IMR-90 (cell line): ENCODE results near the gene GRID1. TPM values are rescaled to one million over a fixed set of nuclear protein-coding genes. Genes with fewer than 3 reads are reported as not detected.

Source experiments
- ATAC-seq: fragments of 200-7000 bp; cut with Tn5 transposase; 2 replicates; pipeline ENCODE4 v1.9.1; 2020; ENCODE audit warnings: low read depth, mild to moderate bottlenecking, moderate library complexity
- BruUV-seq: library from RNA; stranded (reverse); fragments of 400-500 nt; replicated peaks from 2 replicates; lab custom pipeline; 2021; lab: Mats Ljungman, UMichigan
- CTCF ChIA-PET: fragments of 300-600 bp; formaldehyde crosslinking; extraction: SDS; loops from one replicate; lab custom pipeline; 2021; ENCODE audit warnings: antibody characterized with exemption; lab: Yijun Ruan, JAX
- POLR2A ChIA-PET: fragments of 300-600 bp; sonication (Branson Sonifier 250); formaldehyde crosslinking; loops from one replicate; lab custom pipeline; 2022; ENCODE audit warnings: antibody characterized with exemption; ENCODE audit not compliant: unreplicated experiment; lab: Charles Lee
- DNase-seq: peaks from one replicate; pipeline ENCODE4 v3.0.0; 2013
- H2AFZ ChIP-seq: replicated peaks from 2 replicates; pipeline ENCODE3; 2013; ENCODE audit warnings: low read length, mild to moderate bottlenecking; ENCODE audit not compliant: poor library complexity
- H2AK5ac ChIP-seq: 2 replicates; pipeline ENCODE4 v1.6.1; 2013; ENCODE audit warnings: low read depth, low read length, inconsistent platforms
- H2AK9ac ChIP-seq: replicated peaks from 2 replicates; pipeline ENCODE3; 2013; ENCODE audit warnings: mild to moderate bottlenecking, low read depth, low read length, moderate library complexity; ENCODE audit not compliant: poor library complexity
- H2BK120ac ChIP-seq: 2 replicates; pipeline ENCODE4 v1.6.1; 2013; ENCODE audit warnings: low read depth, low read length, inconsistent platforms
- H2BK15ac ChIP-seq: 3 replicates; pipeline ENCODE4 v1.6.1; 2013; ENCODE audit warnings: low read depth, low read length, inconsistent platforms
- H2BK20ac ChIP-seq: 2 replicates; pipeline ENCODE4 v1.6.1; 2013; ENCODE audit warnings: low read depth, mild to moderate bottlenecking, inconsistent platforms, low read length, moderate library complexity
- H2BK5ac ChIP-seq: 2 replicates; pipeline ENCODE4 v1.6.1; 2013; ENCODE audit warnings: mild to moderate bottlenecking, low read depth, low read length, inconsistent platforms; ENCODE audit not compliant: poor library complexity, severe bottlenecking
- H3K14ac ChIP-seq: replicated peaks from 2 replicates; pipeline ENCODE4 v1.6.1; 2013; ENCODE audit warnings: low read depth, low read length, inconsistent platforms
- H3K18ac ChIP-seq: 2 replicates; pipeline ENCODE4 v1.6.1; 2013; ENCODE audit warnings: low read depth, low read length, control low read depth
- H3K23ac ChIP-seq: 2 replicates; pipeline ENCODE4 v1.6.1; 2013; ENCODE audit warnings: low read depth, low read length, inconsistent platforms
- H3K27ac ChIP-seq: 2 replicates; pipeline ENCODE4 v1.5.1; 2013; ENCODE audit warnings: mild to moderate bottlenecking, control low read depth, low read length; ENCODE audit not compliant: insufficient read depth
- H3K27me3 ChIP-seq: 2 replicates; pipeline ENCODE4 v1.6.1; 2013; ENCODE audit warnings: low read length; ENCODE audit not compliant: control insufficient read depth, insufficient read depth
- H3K36me3 ChIP-seq: 2 replicates; pipeline ENCODE4 v1.6.1; 2013; ENCODE audit warnings: low read length, mixed read lengths; ENCODE audit not compliant: control insufficient read depth, insufficient read depth
- H3K4ac ChIP-seq: 2 replicates; pipeline ENCODE4 v1.6.1; 2013; ENCODE audit warnings: low read depth, low read length, inconsistent platforms
- H3K4me1 ChIP-seq: 2 replicates; pipeline ENCODE4 v1.6.1; 2013; ENCODE audit warnings: low read length, mixed read lengths; ENCODE audit not compliant: control insufficient read depth, insufficient read depth
- H3K4me2 ChIP-seq: 2 replicates; pipeline ENCODE4 v1.6.1; 2013; ENCODE audit warnings: low read depth, mild to moderate bottlenecking, control low read depth, low read length, moderate library complexity
- H3K4me3 ChIP-seq: 2 replicates; pipeline ENCODE4 v1.5.1; 2013; ENCODE audit warnings: low read depth, mild to moderate bottlenecking, control low read depth, low read length, moderate library complexity; ENCODE audit not compliant: insufficient read depth
- H3K56ac ChIP-seq: 2 replicates; pipeline ENCODE4 v1.6.1; 2013; ENCODE audit warnings: low read length, inconsistent platforms; ENCODE audit not compliant: insufficient read depth; ENCODE audit errors: extremely low read depth
- H3K79me1 ChIP-seq, 2 experiments: 2 replicates each; pipeline ENCODE4 v1.6.1; 2013; ENCODE audit warnings: low read length in 2 of 2, inconsistent platforms in 1 of 2, low read depth in 1 of 2
- H3K9ac ChIP-seq: 2 replicates; pipeline ENCODE4 v1.6.1; 2013; ENCODE audit warnings: low read depth, low read length, control low read depth
- H3K9me1 ChIP-seq: 2 replicates; pipeline ENCODE4 v1.6.1; 2013; ENCODE audit warnings: low read length, inconsistent platforms; ENCODE audit not compliant: insufficient read depth
- H3K9me3 ChIP-seq: 2 replicates; pipeline ENCODE4 v1.6.1; 2013; ENCODE audit warnings: low read length; ENCODE audit not compliant: control insufficient read depth, insufficient read depth
- H4K20me1 ChIP-seq: 2 replicates; pipeline ENCODE4 v1.6.1; 2013; ENCODE audit warnings: low read length, inconsistent platforms; ENCODE audit not compliant: insufficient read depth
- H4K5ac ChIP-seq: 2 replicates; pipeline ENCODE4 v1.6.1; 2013; ENCODE audit warnings: mild to moderate bottlenecking, low read depth, low read length, control low read depth
- H4K8ac ChIP-seq, 2 experiments: 2 replicates each; pipeline ENCODE4 v1.6.1; 2013; ENCODE audit warnings: low read depth in 2 of 2, low read length in 2 of 2, control low read depth in 1 of 2, inconsistent platforms in 1 of 2
- H4K91ac ChIP-seq: 2 replicates; pipeline ENCODE4 v1.6.1; 2013; ENCODE audit warnings: low read depth, low read length, inconsistent platforms; ENCODE audit not compliant: insufficient read depth
- MAFK ChIP-seq: IDR thresholded peaks from 2 replicates; pipeline ENCODE4 v1.6.1; 2012; ENCODE audit warnings: low read depth, low read length, improper control_type of control experiment
- MAZ ChIP-seq: IDR thresholded peaks from 2 replicates; pipeline ENCODE4 v1.6.1; 2012; ENCODE audit warnings: low read depth, mild to moderate bottlenecking, low read length, improper control_type of control experiment, moderate library complexity, borderline replicate concordance
- MXI1 ChIP-seq: IDR thresholded peaks from 2 replicates; pipeline ENCODE4 v1.6.1; 2012; ENCODE audit warnings: low read depth, mild to moderate bottlenecking, low read length, moderate library complexity, borderline replicate concordance
- NFE2L2 ChIP-seq: fragments of 150-350 bp; IDR thresholded peaks from 2 replicates; pipeline ENCODE4 v1.6.1; 2016; ENCODE audit warnings: low read depth, mild to moderate bottlenecking, low read length
- RAD21 ChIP-seq: IDR thresholded peaks from 2 replicates; pipeline ENCODE4 v1.6.1; 2012; ENCODE audit warnings: low read length, improper control_type of control experiment
- USF2 ChIP-seq: fragments of 150-350 bp; IDR thresholded peaks from 2 replicates; pipeline ENCODE4 v1.6.1; 2017; ENCODE audit warnings: mild to moderate bottlenecking, antibody characterized with exemption, low read length, low read depth
- WGBS, 2 experiments: methylation state at CpG; one replicate each; pipeline versions ENCODE4 v1.1.5 to v1.1.7; 2013; ENCODE audit warnings: missing lambda C conversion rate in 2 of 2; ENCODE audit not compliant: insufficient read length in 1 of 2; ENCODE audit errors: extremely low coverage in 2 of 2; 5-methylcytosine and 5-hydroxymethylcytosine counted together
- dilution Hi-C: fragments of 300-500 bp; cut with HindIII; formaldehyde crosslinking; loops from one replicate; pipeline ENCODE4 v1.14.3; 2018; ENCODE audit warnings: low sequenced_read_pairs; ENCODE audit not compliant: unreplicated experiment
- in situ Hi-C: fragments of 300-500 bp; cut with MboI; formaldehyde crosslinking; loops from 3 replicates; pipeline ENCODE4 v1.14.3; 2019; ENCODE audit warnings: low sequenced_read_pairs, inconsistent platforms, mixed read lengths
- intact Hi-C: fragments of 100-400 bp; cut with micrococcal nuclease; formaldehyde crosslinking; loops from 2 replicates; pipeline ENCODE4 v1.10.0; 2022
- polyA plus RNA-seq, 3 experiments: library from polyadenylated mRNA; depleted of rRNA; stranded (reverse); fragments of >200 nt; gene quantifications; 2 replicates each; pipeline ENCODE4 v1.2.3, GENCODE V29; 2012; ENCODE audit warnings: low replicate concordance in 1 of 3
- total RNA-seq: library from RNA; depleted of rRNA; stranded (reverse); fragments of >200 nt; gene quantifications from 2 replicates; pipeline ENCODE4 v1.2.3, GENCODE V29; 2012

Gene GRID1
- total and polyA plus RNA-seq, 2 of the 4 experiments (the other 2 are of a cell fraction), result not detected

DNA sequence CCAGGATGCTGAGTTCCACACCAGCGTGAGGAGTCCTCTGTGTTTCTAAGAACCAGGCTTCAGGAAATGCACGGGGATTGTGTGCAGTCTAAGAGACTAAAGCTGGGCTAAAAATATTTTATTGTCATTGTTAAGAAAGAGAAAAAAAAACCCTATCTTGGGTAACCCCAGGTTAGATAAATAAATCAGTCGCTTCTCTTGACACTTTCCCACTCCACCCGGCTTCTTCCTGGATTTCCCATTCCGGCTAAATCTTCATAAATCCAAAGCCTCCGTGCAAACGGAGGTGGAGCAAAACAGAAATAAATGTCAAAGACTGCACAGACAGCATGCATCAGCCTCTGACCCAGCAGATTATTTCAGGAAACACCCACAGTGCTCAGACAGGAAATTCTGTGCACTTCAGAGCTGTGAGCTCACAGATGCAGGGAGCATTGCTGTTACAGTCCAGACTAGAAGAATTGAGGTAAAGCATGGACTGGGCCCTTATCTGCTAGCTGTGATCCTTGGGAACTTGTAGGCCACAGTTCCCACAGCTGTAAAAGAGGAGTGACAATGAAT is 44.8 kb upstream of the GRID1 start:
- peak overlapping the region; percentile 21; the same call in 1 of the 2 replicates for H3K23ac ChIP-seq
- H2AK9ac ChIP-seq, result peak overlapping the region; percentile 13
- H4K8ac ChIP-seq, result peak overlapping the region; percentile 12 to 73; a peak in 2 of 4 replicates
- peak overlapping the region; percentile 45 for H4K91ac ChIP-seq
- peak overlapping the region; percentile 27; the same call in 1 of the 2 replicates for H3K4me2 ChIP-seq
- WGBS, 2 experiments, result 0% methylated on average over 3 of the region's 7 CpGs; no CpG with 5 or more reads in 1 of the 2 experiments
- H3K9me1 ChIP-seq, result 0 out of 2 replicates have a peak, but pooled peaks cover 5% of the 10 kb centered on the region
- TF ChIP-seq RAD21, result no peak
- 0 out of 2 replicates have a peak, but pooled peaks have one; percentile 30 for TF ChIP-seq MXI1
- TF ChIP-seq NFE2L2, result peak; percentile 39; the same call in 1 of the 2 replicates
- peak; percentile 57; the same call in 1 of the 2 replicates for TF ChIP-seq MAFK
- no peak for TF ChIP-seq USF2
- TF ChIP-seq MAZ, result 0 out of 2 replicates have a peak, but pooled peaks have one; percentile 19
- DNase-seq, result peak; percentile 86
- H3K27ac ChIP-seq, result peak overlapping the region; percentile 62; the same call in 1 of the 2 replicates
- ChIA-PET CTCF (interaction anchor here (0.9 kb wide), 1 partner anchor 11 kb away, joined by 3 read pairs; no protein-coding TSS in a partner anchor), POLR2A (no interaction called here)
- H3K9ac ChIP-seq, result no peak overlapping the region
- H3K56ac ChIP-seq, result peak overlapping the region; percentile 12; the same call in 1 of the 2 replicates
- peak overlapping the region; percentile 88 for H3K4ac ChIP-seq
- peak overlapping the region; percentile 84 for H2AFZ ChIP-seq
- no peaks in the 10 kb centered on the region for H4K20me1 ChIP-seq
- in situ Hi-C loops (no loop called here), intact Hi-C loops (no loop called here), dilution Hi-C loops (no loop called here)
- peak overlapping the region; percentile 80 for H2BK120ac ChIP-seq
- peak overlapping the region; percentile 66; the same call in 1 of the 2 replicates for H4K5ac ChIP-seq
- peak overlapping the region; percentile 92 for H2BK5ac ChIP-seq
- no peaks in the 10 kb centered on the region for H3K27me3 ChIP-seq
- H2BK15ac ChIP-seq, result peak overlapping the region; percentile 40; the same call in 1 of the 3 replicates
- no peak overlapping the region for H3K4me3 ChIP-seq
- peaks cover 4% of the 10 kb centered on the region for H3K9me3 ChIP-seq
- H3K4me1 ChIP-seq, result peaks cover 7% of the 10 kb centered on the region
- H3K18ac ChIP-seq, result peak overlapping the region; percentile 63; the same call in 1 of the 2 replicates
- peak overlapping the region; percentile 92 for H2BK20ac ChIP-seq
- peak overlapping the region; percentile 94 for H3K14ac ChIP-seq
- no peaks in the 10 kb centered on the region for H3K36me3 ChIP-seq
- BruUV-seq, result no TSS peak
- H3K79me1 ChIP-seq, result no peaks in the 10 kb centered on the region
- peak; percentile 94 for ATAC-seq
- peak overlapping the region; percentile 52; the same call in 1 of the 2 replicates for H2AK5ac ChIP-seq
